22Rv1 (cell line): Measurements from ENCODE around the gene CFAP61.

Source experiments
- CTCF ChIP-seq: fragments of 450-650 bp; IDR thresholded peaks from 2 replicates; pipeline ENCODE4 v1.5.1; 2017; ENCODE audit warnings: mild to moderate bottlenecking
- ZFX ChIP-seq: fragments of 450-650 bp; IDR thresholded peaks from 2 replicates; pipeline ENCODE4 v1.6.1; 2017; ENCODE audit warnings: antibody characterized with exemption, borderline replicate concordance

DNA sequence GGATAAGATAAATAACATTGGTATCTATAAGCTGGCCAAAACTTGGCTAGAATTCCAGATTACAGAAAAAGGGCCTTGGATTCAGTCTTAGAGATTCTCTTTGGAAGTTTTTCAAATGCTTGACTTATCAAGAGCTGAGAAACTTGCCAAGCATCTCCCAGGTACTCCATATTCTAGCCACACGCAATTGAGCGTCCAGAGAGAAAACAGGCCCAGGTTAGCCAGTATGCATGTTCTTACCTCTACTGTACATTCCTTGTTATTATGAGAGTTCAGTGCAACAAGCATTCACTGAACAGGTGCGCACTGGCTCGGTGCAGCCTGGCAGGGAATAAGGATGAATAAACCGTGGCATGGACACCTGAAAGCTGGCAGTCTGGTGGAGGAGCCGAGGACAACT lies 13.7 kb upstream of the CFAP61 start:
- TF ChIP-seq CTCF (no peak), ZFX (no peak)
